ENCODE measurements around the gene MRPL58. TPM values are rescaled to one million over a fixed set of nuclear protein-coding genes. Genes with fewer than 3 reads are reported as not detected.

MRPL58 gene
- total RNA-seq, 1 donor from 2014 or later = 52.8 TPM

- Histone ChIP-seq H3F3A (ENCODE audit: low read depth) (peaks cover 36% of the 10 kb centered on the region), H3K27ac (no peak overlapping the region), H3K9me3 (ENCODE audit: low read depth) (no peaks in the 10 kb centered on the region), H2AFZ (replicated peaks) (peak overlapping the region; percentile 97), H3K36me3 (no peaks in the 10 kb centered on the region), H3K4me3 (peak overlapping the region; percentile 94), H3K79me2 (ENCODE audit: low read depth) (no peaks in the 10 kb centered on the region), H3K9ac (no peak overlapping the region), H3K4me2 (peak overlapping the region; percentile 77), H3K4me1 (no peaks in the 10 kb centered on the region), H4K20me1 (ENCODE audit: low read depth) (no peaks in the 10 kb centered on the region), H3K27me3 (no peaks in the 10 kb centered on the region)
- peaks cover 23% of the 10 kb centered on the region for H3K4me1 Mint-ChIP-seq
- peaks cover 32% of the 10 kb centered on the region for H3K9me3 Mint-ChIP-seq
- peak overlapping the region; percentile 93 for H3K4me3 Mint-ChIP-seq
- peaks cover 5% of the 10 kb centered on the region for H3K36me3 Mint-ChIP-seq
- H3K27ac Mint-ChIP-seq = peak overlapping the region; percentile 99
- peak; percentile 95 for DNase-seq (ENCODE audit: low spot score)
- H3K27me3 Mint-ChIP-seq (ENCODE audit: insufficient read depth, low read depth) = peaks cover 35% of the 10 kb centered on the region
- TF ChIP-seq EZH2 (IDR thresholded peaks at IDR 0.05) = no peak
- no peak for TF ChIP-seq CTCF (IDR thresholded peaks at IDR 0.05)
- TF ChIP-seq EZH2phosphoT487 (IDR thresholded peaks at IDR 0.05) = no peak
Observed at GRCh38 chr17:75033346-75034235, 21.1 kb downstream of the MRPL58 start.

- Histone ChIP-seq H2AFZ (replicated peaks) (peak overlapping the region; percentile 97), H3K27ac (peak overlapping the region; percentile 68), H3K36me3 (no peaks in the 10 kb centered on the region), H3F3A (ENCODE audit: low read depth) (peaks cover 36% of the 10 kb centered on the region), H3K27me3 (no peaks in the 10 kb centered on the region), H4K20me1 (ENCODE audit: low read depth) (no peaks in the 10 kb centered on the region), H3K4me2 (peak overlapping the region; percentile 77), H3K4me3 (peak overlapping the region; percentile 94), H3K79me2 (ENCODE audit: low read depth) (no peaks in the 10 kb centered on the region), H3K9me3 (ENCODE audit: low read depth) (no peaks in the 10 kb centered on the region), H3K4me1 (no peaks in the 10 kb centered on the region), H3K9ac (peak overlapping the region; percentile 72)
- H3K4me3 Mint-ChIP-seq = peak overlapping the region; percentile 93
- H3K27ac Mint-ChIP-seq = peak overlapping the region; percentile 99
- H3K9me3 Mint-ChIP-seq = peaks cover 28% of the 10 kb centered on the region
- TF ChIP-seq CTCF (IDR thresholded peaks at IDR 0.05) = peak; percentile 27
- TF ChIP-seq EZH2phosphoT487 (IDR thresholded peaks at IDR 0.05) = no peak
- DNase-seq (ENCODE audit: low spot score) = peak; percentile 94
- H3K4me1 Mint-ChIP-seq = peaks cover 23% of the 10 kb centered on the region
- H3K27me3 Mint-ChIP-seq (ENCODE audit: insufficient read depth, low read depth) = peaks cover 35% of the 10 kb centered on the region
- H3K36me3 Mint-ChIP-seq = peaks cover 8% of the 10 kb centered on the region
Observed at GRCh38 chr17:75034236-75034908, 21.9 kb downstream of the MRPL58 start.

GRCh38 chr17:75036643-75037268, 24.3 kb downstream of the MRPL58 start:
- Mint-ChIP-seq H3K27me3 (ENCODE audit: insufficient read depth, low read depth) (peaks cover 35% of the 10 kb centered on the region), H3K9me3 (peaks cover 14% of the 10 kb centered on the region), H3K4me1 (peaks cover 18% of the 10 kb centered on the region), H3K4me3 (peak overlapping the region; percentile 34), H3K27ac (peak overlapping the region; percentile 8), H3K36me3 (peaks cover 16% of the 10 kb centered on the region)
- Histone ChIP-seq H3K4me2 (no peak overlapping the region), H3K9me3 (ENCODE audit: low read depth) (no peaks in the 10 kb centered on the region), H3K9ac (no peak overlapping the region), H3K4me3 (no peak overlapping the region), H3F3A (ENCODE audit: low read depth) (peaks cover 36% of the 10 kb centered on the region), H3K27ac (no peak overlapping the region), H2AFZ (replicated peaks) (no peak overlapping the region), H4K20me1 (ENCODE audit: low read depth) (no peaks in the 10 kb centered on the region), H3K36me3 (peaks cover 5% of the 10 kb centered on the region), H3K27me3 (no peaks in the 10 kb centered on the region), H3K79me2 (ENCODE audit: low read depth) (no peaks in the 10 kb centered on the region), H3K4me1 (no peaks in the 10 kb centered on the region)
- DNase-seq (ENCODE audit: low spot score) = no peak
- TF ChIP-seq EZH2 (IDR thresholded peaks at IDR 0.05) = no peak
- no peak for TF ChIP-seq CTCF (IDR thresholded peaks at IDR 0.05)
- no peak for TF ChIP-seq EZH2phosphoT487 (IDR thresholded peaks at IDR 0.05)
